GM12872 (cell line): ENCODE results near the gene RPS21.

ENCODE experiments used
- CTCF ChIP-seq: IDR thresholded peaks from 3 replicates; pipeline ENCODE4 v1.5.1; 2011; ENCODE audit warnings: low read depth, mild to moderate bottlenecking, low read length, moderate library complexity; ENCODE audit not compliant: insufficient read depth

RPS21 gene

GRCh38 chr20:62382306-62383198, 4.4 kb upstream of the RPS21 start:
- TF ChIP-seq CTCF = peak; percentile 97

- TF ChIP-seq CTCF = no peak
Observed at GRCh38 chr20:62387219-62387913, 463 bp downstream of the RPS21 start.

- TF ChIP-seq CTCF = no peak
Observed at GRCh38 chr20:62387933-62388635, 1.2 kb downstream of the RPS21 start.

- 0 out of 3 replicates have a peak, but pooled peaks have one; percentile 7 for TF ChIP-seq CTCF
Observed at GRCh38 chr20:62388839-62389600, 2.1 kb downstream of the RPS21 start.

- TF ChIP-seq CTCF = no peak
Observed at GRCh38 chr20:62389601-62390087, 2.7 kb downstream of the RPS21 start.

GRCh38 chr20:62390317-62391164, 3.6 kb downstream of the RPS21 start:
- TF ChIP-seq CTCF = no peak
